H1 (cell line): Measurements from ENCODE around the gene DPYD. TPM values are rescaled to one million over a fixed set of nuclear protein-coding genes. Genes with fewer than 3 reads are reported as not detected.

Experiments
- CTCF ChIA-PET: fragments of 300-600 bp; sonication (Branson Sonifier 250); formaldehyde crosslinking; loops from one replicate; lab custom pipeline; 2021; ENCODE audit not compliant: partially characterized antibody; lab: Charles Lee
- POLR2A ChIA-PET: fragments of 300-600 bp; sonication (Branson Sonifier 250); formaldehyde crosslinking; loops from one replicate; lab custom pipeline; 2021; ENCODE audit warnings: inconsistent platforms; ENCODE audit not compliant: partially characterized antibody; lab: Charles Lee
- DNase-seq, 2 experiments: peaks; one replicate each; pipeline versions ENCODE4 v3.0.0 to v3.0.0-alpha.2; 2010 to 2022; ENCODE audit warnings: low spot score in 2 of 2, low read depth in 1 of 2, mixed read lengths in 1 of 2
- FAIRE-seq: peaks from 2 replicates; lab custom pipeline; 2011; peaks lifted over from hg19 to GRCh38; lab: Jason Lieb, UNC
- H2AFZ ChIP-seq: 2 replicates; pipeline ENCODE4 v1.8.1; 2012; ENCODE audit warnings: low read length, inconsistent platforms
- H2AK5ac ChIP-seq: 2 replicates; pipeline ENCODE4 v1.6.1; 2013; ENCODE audit warnings: low read depth, low read length
- H2BK120ac ChIP-seq: replicated peaks from 2 replicates; pipeline ENCODE3; 2013; ENCODE audit warnings: low read depth, low read length, inconsistent platforms
- H2BK12ac ChIP-seq: 2 replicates; pipeline ENCODE4 v1.6.1; 2013; ENCODE audit warnings: low read depth, low read length
- H2BK15ac ChIP-seq: 2 replicates; pipeline ENCODE4 v1.6.1; 2013; ENCODE audit warnings: low read length
- H2BK20ac ChIP-seq: 2 replicates; pipeline ENCODE4 v1.6.1; 2013; ENCODE audit warnings: low read length
- H2BK5ac ChIP-seq: 2 replicates; pipeline ENCODE4 v1.6.1; 2013; ENCODE audit warnings: low read depth, low read length
- H3K14ac ChIP-seq: 2 replicates; pipeline ENCODE4 v1.6.1; 2013; ENCODE audit warnings: inconsistent platforms; ENCODE audit not compliant: insufficient read length
- H3K18ac ChIP-seq: 2 replicates; pipeline ENCODE4 v1.6.1; 2013; ENCODE audit warnings: low read length; ENCODE audit errors: extremely low read depth
- H3K23ac ChIP-seq: 2 replicates; pipeline ENCODE4 v1.6.1; 2013; ENCODE audit warnings: inconsistent platforms; ENCODE audit not compliant: insufficient read length
- H3K23me2 ChIP-seq: 2 replicates; pipeline ENCODE4 v1.6.1; 2013; ENCODE audit warnings: low read depth, low read length
- H3K27ac ChIP-seq: 2 replicates; pipeline ENCODE4 v1.6.1; 2011; ENCODE audit warnings: low read depth, low read length, inconsistent platforms
- H3K27me3 ChIP-seq, 4 experiments: replicated peaks in 1 of 4; 1 replicate in 1 of 4; 2 replicates in 3 of 4; pipeline versions ENCODE4 v1.6.1 to v1.8.1; 2011 to 2013; ENCODE audit warnings: low read length in 3 of 4, mild to moderate bottlenecking in 3 of 4, inconsistent platforms in 2 of 4, mixed read lengths in 2 of 4, moderate library complexity in 1 of 4; ENCODE audit not compliant: control insufficient read depth in 3 of 4, insufficient read depth in 3 of 4; ENCODE audit errors: extremely low read depth in 1 of 4
- H3K36me3 ChIP-seq, 4 experiments: 2 replicates each; pipeline versions ENCODE4 v1.6.1 to v1.8.1; 2011 to 2013; ENCODE audit warnings: mild to moderate bottlenecking in 4 of 4, low read length in 3 of 4, moderate library complexity in 2 of 4, control low read depth in 1 of 4, inconsistent platforms in 1 of 4; ENCODE audit not compliant: insufficient read depth in 4 of 4, control insufficient read depth in 2 of 4
- H3K4ac ChIP-seq: replicated peaks from 2 replicates; pipeline ENCODE3; 2013; ENCODE audit warnings: low read length, low read depth, mixed read lengths, inconsistent platforms; ENCODE audit not compliant: insufficient read length
- H3K4me1 ChIP-seq, 4 experiments: replicated peaks in 1 of 4; 1 replicate in 1 of 4; 2 replicates in 3 of 4; pipeline versions ENCODE4 v1.6.1 to v1.8.1; 2011 to 2013; ENCODE audit warnings: low read length in 3 of 4, inconsistent platforms in 2 of 4, mixed read lengths in 1 of 4; ENCODE audit not compliant: insufficient read depth in 4 of 4, control insufficient read depth in 3 of 4
- H3K4me2 ChIP-seq, 2 experiments: 2 replicates each; pipeline versions ENCODE4 v1.6.1 to v1.8.1; 2011 to 2013; ENCODE audit warnings: low read depth in 2 of 2, low read length in 2 of 2, control low read depth in 1 of 2, inconsistent platforms in 1 of 2, mild to moderate bottlenecking in 1 of 2; ENCODE audit not compliant: insufficient read depth in 1 of 2
- H3K4me3 ChIP-seq, 4 experiments: fragments of 200-600, 300-600 bp in 1 of 4; sonication (generic), shearing (Covaris generic), sonication (Bioruptor Twin) in 1 of 4; 2 replicates each; pipeline versions ENCODE4 v1.5.1 to v1.8.1; 2011 to 2016; ENCODE audit warnings: low read length in 4 of 4, low read depth in 3 of 4, control low read depth in 2 of 4, inconsistent platforms in 2 of 4, mild to moderate bottlenecking in 2 of 4, mixed read lengths in 1 of 4, moderate library complexity in 1 of 4; ENCODE audit not compliant: insufficient read depth in 2 of 4; ENCODE audit errors: extremely low read depth in 1 of 4
- H3K56ac ChIP-seq: replicated peaks from 2 replicates; pipeline ENCODE3; 2013; ENCODE audit warnings: low read depth, mild to moderate bottlenecking, mixed read lengths, low read length, inconsistent platforms; ENCODE audit not compliant: insufficient read length
- H3K79me1 ChIP-seq: 2 replicates; pipeline ENCODE4 v1.6.1; 2013; ENCODE audit warnings: low read depth, low read length, control low read depth
- H3K79me2 ChIP-seq, 2 experiments: 2 replicates each; pipeline versions ENCODE4 v1.6.1 to v1.8.1; 2012 to 2013; ENCODE audit warnings: low read length in 2 of 2, mild to moderate bottlenecking in 2 of 2, inconsistent platforms in 1 of 2; ENCODE audit not compliant: insufficient read depth in 2 of 2, control insufficient read depth in 1 of 2
- H3K9ac ChIP-seq, 4 experiments: replicated peaks in 1 of 4; 1 replicate in 1 of 4; 2 replicates in 3 of 4; pipeline versions ENCODE4 v1.6.1 to v1.8.1; 2011 to 2013; ENCODE audit warnings: low read depth in 3 of 4, low read length in 3 of 4, control low read depth in 2 of 4, mild to moderate bottlenecking in 2 of 4, moderate library complexity in 2 of 4, inconsistent platforms in 1 of 4; ENCODE audit errors: extremely low read depth in 1 of 4
- H3K9me3 ChIP-seq, 2 experiments: 2 replicates each; pipeline versions ENCODE4 v1.6.1 to v1.8.1; 2012 to 2013; ENCODE audit warnings: mild to moderate bottlenecking in 2 of 2, moderate library complexity in 2 of 2, control low read depth in 1 of 2, inconsistent platforms in 1 of 2, low read depth in 1 of 2, low read length in 1 of 2, mixed read lengths in 1 of 2; ENCODE audit not compliant: insufficient read depth in 2 of 2
- H4K20me1 ChIP-seq, 2 experiments: replicated peaks in 1 of 2; 2 replicates each; pipeline versions ENCODE3 to v1.8.1; 2011 to 2013; ENCODE audit warnings: inconsistent platforms in 2 of 2, low read length in 2 of 2, mild to moderate bottlenecking in 1 of 2; ENCODE audit not compliant: insufficient read depth in 2 of 2, control insufficient read depth in 1 of 2
- H4K5ac ChIP-seq: 2 replicates; pipeline ENCODE4 v1.6.1; 2013; ENCODE audit warnings: low read length, low read depth, mixed read lengths, inconsistent platforms; ENCODE audit not compliant: insufficient read length
- H4K8ac ChIP-seq: 2 replicates; pipeline ENCODE4 v1.8.0; 2013; ENCODE audit warnings: mild to moderate bottlenecking, moderate library complexity, low read length, inconsistent platforms; ENCODE audit not compliant: insufficient read depth; ENCODE audit errors: extremely low read depth
- H4K91ac ChIP-seq: replicated peaks from 2 replicates; pipeline ENCODE3; 2013; ENCODE audit warnings: low read length, mixed read lengths, inconsistent platforms; ENCODE audit not compliant: insufficient read length
- BCL11A ChIP-seq, 2 experiments: IDR thresholded peaks; one replicate each; pipeline ENCODE4 v1.6.1; 2011; ENCODE audit warnings: low read depth in 2 of 2, low read length in 2 of 2, mild to moderate bottlenecking in 2 of 2
- CEBPB ChIP-seq: IDR thresholded peaks from 2 replicates; pipeline ENCODE4 v1.6.1; 2012; ENCODE audit warnings: low read depth, low read length
- KDM1A ChIP-seq: fragments of 200-600, 300-600 bp; sonication (generic); IDR thresholded peaks from 2 replicates; pipeline ENCODE4 v1.7.1; 2016; ENCODE audit warnings: mild to moderate bottlenecking, low read length, borderline replicate concordance
- PHF8 ChIP-seq: fragments of 200-600 bp; sonication (generic); conservative IDR thresholded peaks from 2 replicates; pipeline ENCODE4 v1.7.1; 2012; ENCODE audit warnings: low read depth, mild to moderate bottlenecking, inconsistent platforms, low read length, moderate library complexity
- RNF2 ChIP-seq: fragments of 200-900, 300-1000 bp; sonication (generic); IDR thresholded peaks from 2 replicates; pipeline ENCODE4 v1.7.1; 2016; ENCODE audit warnings: borderline replicate concordance, low read depth, mild to moderate bottlenecking, antibody characterized with exemption, low read length; ENCODE audit not compliant: poor library complexity, severe bottlenecking; ENCODE audit errors: missing control alignments
- SIN3A ChIP-seq, 2 experiments: IDR thresholded peaks in 1 of 2; conservative IDR thresholded peaks in 1 of 2; 2 replicates each; pipeline ENCODE4 v1.6.1; 2011 to 2012; ENCODE audit warnings: low read length in 2 of 2, improper control_type of control experiment in 1 of 2, low read depth in 1 of 2, mild to moderate bottlenecking in 1 of 2
- SIRT6 ChIP-seq: IDR thresholded peaks from one replicate; pipeline ENCODE4 v1.7.1; 2012; ENCODE audit warnings: low read length, inconsistent platforms
- TEAD4 ChIP-seq: IDR thresholded peaks from 2 replicates; pipeline ENCODE4 v1.6.1; 2012; ENCODE audit warnings: low read depth, low read length, inconsistent platforms, mixed read lengths
- polyA plus RNA-seq, 7 experiments: library from polyadenylated mRNA; depleted of rRNA in 3 of 7; stranded (reverse) in 5 of 7; unstranded in 2 of 7; fragments of >200 nt in 5 of 7; fragments of 200-250 nt in 2 of 7; gene quantifications; 1 replicate in 5 of 7; 2 replicates in 1 of 7; 4 replicates in 1 of 7; pipeline versions ENCODE4 v1.2.1 to v1.2.3, GENCODE V29; 2011 to 2013; ENCODE audit warnings: missing spikeins in 2 of 7, mixed read lengths in 2 of 7
- total RNA-seq: library from RNA; stranded (reverse); fragmentation: NEBNext Ultra II Directional; extraction: Animal tissue kit (Norgen Biotek cat#: 25700); gene quantifications from 2 replicates; pipeline ENCODE4 v1.2.1, GENCODE V29; 2021
- TF ChIP-seq, protein P1 (sequence below): IDR thresholded peaks from 2 replicates; pipeline ENCODE4 v1.6.1; 2012; ENCODE audit warnings: inconsistent platforms

The DPYD gene
- total and polyA plus RNA-seq, 2 of the 8 experiments (the other 6 are each of a cell fraction or from before 2014, with no cell fraction given) = 0.29 to 0.73 TPM

DNA sequence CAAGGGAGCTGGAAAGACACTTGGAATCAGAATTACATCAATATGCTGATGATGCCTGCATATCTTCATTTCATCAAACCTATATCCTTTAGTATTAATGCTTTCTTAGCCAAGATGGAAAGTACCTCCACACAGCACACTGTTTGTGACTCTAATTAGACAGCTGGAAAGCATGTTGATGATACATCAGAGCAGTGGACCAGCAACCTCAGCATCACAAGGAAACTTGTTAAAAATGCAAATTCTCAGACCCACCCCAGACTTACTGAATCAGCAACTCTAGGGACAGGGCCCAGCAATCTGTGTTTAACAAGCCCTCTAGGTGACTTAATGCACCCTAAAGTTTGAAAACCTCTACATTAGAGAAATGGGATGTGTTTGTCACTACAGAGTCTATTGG lies 332.1 kb downstream of the DPYD start:
- H2BK15ac ChIP-seq = no peak overlapping the region
- no peak overlapping the region for H2AK5ac ChIP-seq
- H3K23ac ChIP-seq = no peak overlapping the region
- H3K56ac ChIP-seq = no peak overlapping the region
- ChIA-PET POLR2A (no interaction called here), CTCF (interaction anchor here (1.0 kb wide), 1 partner anchor 873 kb away, joined by 3 read pairs; no protein-coding TSS in a partner anchor)
- no peaks in the 10 kb centered on the region for H3K23me2 ChIP-seq
- no peaks in the 10 kb centered on the region for H3K27me3 ChIP-seq
- no peaks in the 10 kb centered on the region for H3K4me1 ChIP-seq
- H2BK5ac ChIP-seq = no peak overlapping the region
- no peak overlapping the region for H3K18ac ChIP-seq
- H3K4ac ChIP-seq = no peak overlapping the region
- no peak overlapping the region for H3K4me2 ChIP-seq
- no peak overlapping the region for H2BK120ac ChIP-seq
- no peak overlapping the region for H2BK20ac ChIP-seq
- H2AFZ ChIP-seq = no peak overlapping the region
- H4K20me1 ChIP-seq = no peaks in the 10 kb centered on the region
- H3K9ac ChIP-seq = no peak overlapping the region
- no peaks in the 10 kb centered on the region for H3K9me3 ChIP-seq
- H4K8ac ChIP-seq = no peak overlapping the region
- H4K91ac ChIP-seq = no peak overlapping the region
- H3K79me2 ChIP-seq = no peaks in the 10 kb centered on the region
- no peak overlapping the region for H2BK12ac ChIP-seq
- no peaks in the 10 kb centered on the region for H3K79me1 ChIP-seq
- FAIRE-seq (no peak), DNase-seq (no peak)
- no peak overlapping the region for H4K5ac ChIP-seq
- H3K27ac ChIP-seq = no peak overlapping the region
- no peak overlapping the region for H3K14ac ChIP-seq
- H3K36me3 ChIP-seq = no peaks in the 10 kb centered on the region
- H3K4me3 ChIP-seq = no peak overlapping the region
- TF ChIP-seq SIN3A (conservative IDR thresholded peaks at IDR 0.05 in 1 of 2, IDR thresholded peaks at IDR 0.05 in 1 of 2; ENCODE audit: low read depth in 1 of 2, low read length in 2 of 2) = no peak
- TF ChIP-seq TEAD4 = no peak
- TF ChIP-seq, protein P1, sequence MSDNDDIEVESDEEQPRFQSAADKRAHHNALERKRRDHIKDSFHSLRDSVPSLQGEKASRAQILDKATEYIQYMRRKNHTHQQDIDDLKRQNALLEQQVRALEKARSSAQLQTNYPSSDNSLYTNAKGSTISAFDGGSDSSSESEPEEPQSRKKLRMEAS = no peak
- no peak for TF ChIP-seq RNF2
- TF ChIP-seq PHF8 = no peak
- TF ChIP-seq KDM1A = no peak
- TF ChIP-seq CEBPB = no peak
- no peak for TF ChIP-seq BCL11A (IDR thresholded peaks at IDR 0.05; ENCODE audit: low read depth in 2 of 2, low read length in 2 of 2)
- no peak for TF ChIP-seq SIRT6
